Sigmoid colon (tissue), 7 donors: ENCODE data around the gene ZSWIM9. TPM values are rescaled to one million over a fixed set of nuclear protein-coding genes. Genes with fewer than 3 reads are reported as not detected.

Experiments used
- DNase-seq: peaks from one replicate; pipeline ENCODE4 v3.0.0-alpha.2; 2019
- H3K27ac ChIP-seq, 4 donors: fragments of 200-600 bp; sonication (generic); one replicate each; pipeline ENCODE4 v1.5.1; 2016 to 2019; ENCODE audit warnings: mild to moderate bottlenecking in 1 of 4
- H3K27me3 ChIP-seq, 3 donors: fragments of 200-600 bp; sonication (generic); one replicate each; pipeline ENCODE4 v1.5.1; 2019; ENCODE audit warnings: mild to moderate bottlenecking in 1 of 3
- H3K36me3 ChIP-seq, 4 donors: fragments of 200-600 bp; sonication (generic); one replicate each; pipeline ENCODE4 v1.5.1; 2016 to 2019
- H3K4me1 ChIP-seq, 4 donors: fragments of 200-600 bp; sonication (generic); one replicate each; pipeline ENCODE4 v1.5.1; 2017 to 2019
- H3K4me3 ChIP-seq, 4 donors: fragments of 200-600 bp; sonication (generic); one replicate each; pipeline ENCODE4 v1.5.1; 2017 to 2019; ENCODE audit warnings: mild to moderate bottlenecking in 2 of 4, moderate library complexity in 1 of 4
- H3K9me3 ChIP-seq, 4 donors: fragments of 200-600 bp in 3 of 4; sonication (generic) in 3 of 4; one replicate each; pipeline versions ENCODE4 v1.5.1 to v1.6.1; 2013 to 2019
- EP300 ChIP-seq, 4 donors: sonication (generic); formaldehyde crosslinking; IDR thresholded peaks; one replicate each; pipeline ENCODE4 v1.6.1; 2017; ENCODE audit warnings: antibody characterized with exemption in 4 of 4
- POLR2A ChIP-seq, 2 donors: fragments of 450-650 bp; IDR thresholded peaks; one replicate each; pipeline ENCODE4 v1.6.1; 2016; ENCODE audit warnings: antibody characterized with exemption in 2 of 2, mild to moderate bottlenecking in 2 of 2, moderate library complexity in 2 of 2
- POLR2AphosphoS5 ChIP-seq, 4 donors: sonication (generic); formaldehyde crosslinking; IDR thresholded peaks; one replicate each; pipeline ENCODE4 v1.6.1; 2017; ENCODE audit warnings: antibody characterized with exemption in 4 of 4
- WGBS, 2 donors: extraction: QIAGEN DNeasy Blood & Tissue Kit; methylation state at CpG; one replicate each; pipeline ENCODE4 v1.1.7; 2013; 5-methylcytosine and 5-hydroxymethylcytosine counted together
- intact Hi-C: fragments of 100-400 bp; cut with DNase I; formaldehyde crosslinking; loops from one replicate; pipeline ENCODE4 v1.15.1; 2023
- polyA plus RNA-seq, 3 donors: library from polyadenylated mRNA; stranded (reverse); fragments of 200-250 nt; gene quantifications; one replicate each; pipeline ENCODE4 v1.2.3, GENCODE V29; 2013
- total RNA-seq, 4 donors: library from RNA; depleted of rRNA; stranded (reverse); fragments of >200 nt; gene quantifications; one replicate each; pipeline ENCODE4 v1.1.0, GENCODE V29; 2016
- TF ChIP-seq, protein P1 (sequence below), 4 experiments: fragments of 450-650 bp in 3 of 4; fragments of 200-600 bp in 1 of 4; IDR thresholded peaks; one replicate each; pipeline ENCODE4 v1.5.1; 2016 to 2019; ENCODE audit warnings: antibody characterized with exemption in 4 of 4, mild to moderate bottlenecking in 3 of 4, moderate library complexity in 2 of 4
- donor health status: healthy with polysubstance abuse.
- donor health status: Bipolar disorder and iron deficiency.
- donor health status: healthy.

The ZSWIM9 gene
- total and polyA plus RNA-seq, 7 donors = 2.4 to 10.0 (median 5.0) TPM

DNA sequence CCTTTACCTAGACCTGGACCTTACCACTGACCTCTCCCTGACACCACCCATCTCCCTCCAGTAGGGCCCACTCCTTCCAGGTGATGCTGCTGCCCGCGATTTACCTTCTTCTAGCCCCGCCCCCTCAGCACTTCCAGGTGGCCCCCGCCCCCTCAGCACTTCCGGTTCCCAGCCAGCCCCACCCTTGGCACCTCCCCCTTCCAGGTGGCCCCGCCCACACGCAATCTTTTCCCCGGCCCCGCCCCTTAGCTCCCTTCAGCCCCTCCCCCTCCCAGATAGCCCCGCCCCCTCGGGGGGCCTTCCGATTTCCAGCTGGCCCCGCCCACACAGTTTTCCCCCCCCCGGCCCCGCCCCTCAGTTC is 922 bp upstream of the ZSWIM9 start:
- Histone ChIP-seq H3K27me3 (no peaks in the 10 kb centered on the region), H3K4me1 (peaks cover 0 to 22% (median 16%) of the 10 kb centered on the region in 4 donors), H3K36me3 (peaks cover 0 to 23% (median 2%) of the 10 kb centered on the region in 4 donors), H3K27ac (peak overlapping the region; percentile 83 to 96 (median 87)), H3K4me3 (peak overlapping the region; percentile 70 to 84 (median 80)), H3K9me3 (no peaks in the 10 kb centered on the region)
- 2% methylated on average over 15 of the region's 15 CpGs for WGBS, 2 donors
- peak; percentile 81 for DNase-seq
- intact Hi-C loops = no loop called here
- TF ChIP-seq, protein P1, sequence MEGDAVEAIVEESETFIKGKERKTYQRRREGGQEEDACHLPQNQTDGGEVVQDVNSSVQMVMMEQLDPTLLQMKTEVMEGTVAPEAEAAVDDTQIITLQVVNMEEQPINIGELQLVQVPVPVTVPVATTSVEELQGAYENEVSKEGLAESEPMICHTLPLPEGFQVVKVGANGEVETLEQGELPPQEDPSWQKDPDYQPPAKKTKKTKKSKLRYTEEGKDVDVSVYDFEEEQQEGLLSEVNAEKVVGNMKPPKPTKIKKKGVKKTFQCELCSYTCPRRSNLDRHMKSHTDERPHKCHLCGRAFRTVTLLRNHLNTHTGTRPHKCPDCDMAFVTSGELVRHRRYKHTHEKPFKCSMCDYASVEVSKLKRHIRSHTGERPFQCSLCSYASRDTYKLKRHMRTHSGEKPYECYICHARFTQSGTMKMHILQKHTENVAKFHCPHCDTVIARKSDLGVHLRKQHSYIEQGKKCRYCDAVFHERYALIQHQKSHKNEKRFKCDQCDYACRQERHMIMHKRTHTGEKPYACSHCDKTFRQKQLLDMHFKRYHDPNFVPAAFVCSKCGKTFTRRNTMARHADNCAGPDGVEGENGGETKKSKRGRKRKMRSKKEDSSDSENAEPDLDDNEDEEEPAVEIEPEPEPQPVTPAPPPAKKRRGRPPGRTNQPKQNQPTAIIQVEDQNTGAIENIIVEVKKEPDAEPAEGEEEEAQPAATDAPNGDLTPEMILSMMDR (IDR thresholded peaks at IDR 0.05) = no peak
- TF ChIP-seq POLR2AphosphoS5 (IDR thresholded peaks at IDR 0.05) (no peak), POLR2A (IDR thresholded peaks at IDR 0.05) (no peak)

DNA sequence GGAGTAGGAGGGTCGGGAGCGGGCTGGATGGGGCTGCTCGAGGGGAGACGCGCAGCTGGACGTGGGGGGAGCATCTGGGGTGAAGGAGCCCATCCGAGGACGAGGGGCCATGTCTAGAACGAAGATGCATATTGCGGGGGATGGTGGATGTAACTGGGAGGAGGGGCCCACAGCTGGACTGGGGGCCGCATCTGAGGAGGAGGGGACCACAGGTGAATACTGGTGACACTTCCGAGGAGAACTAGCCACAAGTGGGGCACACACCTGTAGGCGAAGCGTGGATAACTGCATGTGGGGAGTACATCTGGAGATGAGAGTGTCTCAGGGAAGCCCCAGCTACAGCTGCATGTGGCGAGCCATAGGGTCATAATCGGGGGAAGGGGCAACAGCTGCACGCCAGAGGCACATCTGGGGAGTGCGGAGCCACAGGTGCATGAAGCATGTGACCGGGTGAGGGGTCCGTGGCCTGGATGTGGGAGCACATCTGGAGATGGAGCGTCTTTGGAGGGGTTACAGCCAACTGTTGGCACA is 402 bp downstream of the ZSWIM9 start:
- Histone ChIP-seq H3K27me3 (no peaks in the 10 kb centered on the region), H3K36me3 (peaks cover 0 to 32% (median 2%) of the 10 kb centered on the region in 4 donors), H3K9me3 (no peaks in the 10 kb centered on the region), H3K4me3 (peak overlapping the region; percentile 70 to 84 (median 80)), H3K4me1 (peaks cover 0 to 22% (median 16%) of the 10 kb centered on the region in 4 donors), H3K27ac (peak overlapping the region; percentile 83 to 96 (median 87))
- intact Hi-C loops = loop anchor here (2.0 to 5.0 kb wide), 2 partner anchors 34 to 91 kb away; no protein-coding TSS in a partner anchor
- TF ChIP-seq EP300 (IDR thresholded peaks at IDR 0.05) = no peak
- TF ChIP-seq POLR2A (IDR thresholded peaks at IDR 0.05) = no peak
- no peak for TF ChIP-seq POLR2AphosphoS5 (IDR thresholded peaks at IDR 0.05)
- TF ChIP-seq, protein P1 (IDR thresholded peaks at IDR 0.05) = no peak
- DNase-seq = no peak
- WGBS, 2 donors = 2% methylated on average over 21 of the region's 21 CpGs

DNA sequence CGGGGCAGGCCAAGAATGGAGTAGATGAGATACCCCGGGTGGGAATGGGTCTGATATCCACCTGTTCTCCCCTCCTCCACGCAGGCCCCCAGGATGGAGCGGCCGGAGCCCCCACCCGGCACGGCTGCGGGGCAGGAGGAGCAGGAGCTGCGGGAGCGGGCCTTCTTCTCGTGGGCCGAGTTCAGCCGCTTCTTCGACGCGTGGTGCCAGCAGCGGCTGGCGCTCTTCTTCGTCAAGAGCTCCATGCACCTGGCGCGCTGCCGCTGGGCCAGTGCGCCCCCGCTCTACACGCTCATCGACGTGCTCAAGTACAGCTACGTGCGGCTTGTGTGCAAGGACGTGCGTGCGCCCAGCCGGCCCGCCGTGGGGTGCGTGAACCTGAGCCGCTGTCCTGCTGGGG is 1.2 kb downstream of the ZSWIM9 start:
- Histone ChIP-seq H3K27me3 (no peaks in the 10 kb centered on the region), H3K27ac (peak overlapping the region in 1 of 4 donors; percentile 83), H3K4me3 (no peak overlapping the region), H3K4me1 (peaks cover 0 to 22% (median 16%) of the 10 kb centered on the region in 4 donors), H3K36me3 (peaks cover 0 to 35% (median 2%) of the 10 kb centered on the region in 4 donors), H3K9me3 (no peaks in the 10 kb centered on the region)
- intact Hi-C loops = loop anchor here (2.0 to 5.0 kb wide), 2 partner anchors 33 to 91 kb away; no protein-coding TSS in a partner anchor
- WGBS, 2 donors = 91 to 96% methylated on average over 37 of the region's 37 CpGs
- no peak for DNase-seq
- TF ChIP-seq EP300 (IDR thresholded peaks at IDR 0.05) (no peak), POLR2AphosphoS5 (IDR thresholded peaks at IDR 0.05) (no peak), POLR2A (IDR thresholded peaks at IDR 0.05) (no peak)
- TF ChIP-seq, protein P1 (IDR thresholded peaks at IDR 0.05) = no peak

DNA sequence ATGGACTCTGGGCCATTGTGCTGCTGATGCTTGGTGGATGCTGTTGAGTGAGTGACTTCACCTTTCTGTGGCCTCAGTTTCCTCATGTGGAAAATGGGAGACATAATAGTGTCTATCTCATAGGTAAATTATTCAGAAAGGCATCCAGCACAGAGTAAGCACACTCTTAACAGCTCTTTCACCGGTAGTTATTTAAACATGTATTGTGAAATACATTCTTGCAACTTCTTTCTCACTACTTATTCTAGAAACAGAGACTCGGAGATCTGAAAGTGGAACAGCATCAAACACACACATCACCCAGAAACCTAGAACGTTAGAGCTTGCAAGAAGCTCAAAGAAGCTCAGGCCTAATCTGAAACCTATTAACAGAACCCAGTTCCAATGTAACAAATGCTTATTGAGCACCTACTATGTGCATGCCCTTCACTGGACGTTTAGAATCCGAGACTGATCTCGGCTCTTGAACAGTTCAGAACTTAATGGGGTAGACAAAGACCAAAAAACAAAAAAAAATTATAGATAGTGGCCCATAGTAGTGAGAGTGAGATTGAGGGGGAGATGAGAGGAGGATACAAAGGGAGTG is 4.1 kb downstream of the ZSWIM9 start:
- TF ChIP-seq, protein P1 (IDR thresholded peaks at IDR 0.05) = no peak
- TF ChIP-seq POLR2A (IDR thresholded peaks at IDR 0.05) = no peak
- no peak for TF ChIP-seq EP300 (IDR thresholded peaks at IDR 0.05)
- TF ChIP-seq POLR2AphosphoS5 (IDR thresholded peaks at IDR 0.05) = no peak
- no peak overlapping the region for H3K27ac ChIP-seq
- H3K9me3 ChIP-seq = no peaks in the 10 kb centered on the region
- H3K4me3 ChIP-seq = no peak overlapping the region
- intact Hi-C loops = loop anchor here (5.0 kb wide), 1 partner anchor 88 kb away; no protein-coding TSS in a partner anchor
- 81 to 93% methylated on average over 6 of the region's 6 CpGs for WGBS, 2 donors
- no peaks in the 10 kb centered on the region for H3K27me3 ChIP-seq
- peaks cover 0 to 17% (median 11%) of the 10 kb centered on the region in 4 donors for H3K4me1 ChIP-seq
- DNase-seq = no peak
- peaks cover 0 to 35% (median 2%) of the 10 kb centered on the region in 4 donors for H3K36me3 ChIP-seq
